IMR-90 (cell line): Measurements from ENCODE around the gene RBFOX2. TPM values are rescaled to one million over a fixed set of nuclear protein-coding genes. Genes with fewer than 3 reads are reported as not detected.

Source experiments
- ATAC-seq: fragments of 200-7000 bp; cut with Tn5 transposase; 2 replicates; pipeline ENCODE4 v1.9.1; 2020; ENCODE audit warnings: low read depth, mild to moderate bottlenecking, moderate library complexity
- BruUV-seq: library from RNA; stranded (reverse); fragments of 400-500 nt; replicated peaks from 2 replicates; lab custom pipeline; 2021; lab: Mats Ljungman, UMichigan
- CTCF ChIA-PET: fragments of 300-600 bp; formaldehyde crosslinking; extraction: SDS; loops from one replicate; lab custom pipeline; 2021; ENCODE audit warnings: antibody characterized with exemption; lab: Yijun Ruan, JAX
- POLR2A ChIA-PET: fragments of 300-600 bp; sonication (Branson Sonifier 250); formaldehyde crosslinking; loops from one replicate; lab custom pipeline; 2022; ENCODE audit warnings: antibody characterized with exemption; ENCODE audit not compliant: unreplicated experiment; lab: Charles Lee
- DNase-seq: peaks from one replicate; pipeline ENCODE4 v3.0.0; 2013
- H2AFZ ChIP-seq: replicated peaks from 2 replicates; pipeline ENCODE3; 2013; ENCODE audit warnings: low read length, mild to moderate bottlenecking; ENCODE audit not compliant: poor library complexity
- H2AK5ac ChIP-seq: 2 replicates; pipeline ENCODE4 v1.6.1; 2013; ENCODE audit warnings: low read depth, low read length, inconsistent platforms
- H2AK9ac ChIP-seq: replicated peaks from 2 replicates; pipeline ENCODE3; 2013; ENCODE audit warnings: mild to moderate bottlenecking, low read depth, low read length, moderate library complexity; ENCODE audit not compliant: poor library complexity
- H2BK120ac ChIP-seq: 2 replicates; pipeline ENCODE4 v1.6.1; 2013; ENCODE audit warnings: low read depth, low read length, inconsistent platforms
- H2BK15ac ChIP-seq: 3 replicates; pipeline ENCODE4 v1.6.1; 2013; ENCODE audit warnings: low read depth, low read length, inconsistent platforms
- H2BK20ac ChIP-seq: 2 replicates; pipeline ENCODE4 v1.6.1; 2013; ENCODE audit warnings: low read depth, mild to moderate bottlenecking, inconsistent platforms, low read length, moderate library complexity
- H2BK5ac ChIP-seq: 2 replicates; pipeline ENCODE4 v1.6.1; 2013; ENCODE audit warnings: mild to moderate bottlenecking, low read depth, low read length, inconsistent platforms; ENCODE audit not compliant: poor library complexity, severe bottlenecking
- H3K14ac ChIP-seq: replicated peaks from 2 replicates; pipeline ENCODE4 v1.6.1; 2013; ENCODE audit warnings: low read depth, low read length, inconsistent platforms
- H3K18ac ChIP-seq: 2 replicates; pipeline ENCODE4 v1.6.1; 2013; ENCODE audit warnings: low read depth, low read length, control low read depth
- H3K23ac ChIP-seq: 2 replicates; pipeline ENCODE4 v1.6.1; 2013; ENCODE audit warnings: low read depth, low read length, inconsistent platforms
- H3K27ac ChIP-seq: 2 replicates; pipeline ENCODE4 v1.5.1; 2013; ENCODE audit warnings: mild to moderate bottlenecking, control low read depth, low read length; ENCODE audit not compliant: insufficient read depth
- H3K27me3 ChIP-seq: 2 replicates; pipeline ENCODE4 v1.6.1; 2013; ENCODE audit warnings: low read length; ENCODE audit not compliant: control insufficient read depth, insufficient read depth
- H3K36me3 ChIP-seq: 2 replicates; pipeline ENCODE4 v1.6.1; 2013; ENCODE audit warnings: low read length, mixed read lengths; ENCODE audit not compliant: control insufficient read depth, insufficient read depth
- H3K4ac ChIP-seq: 2 replicates; pipeline ENCODE4 v1.6.1; 2013; ENCODE audit warnings: low read depth, low read length, inconsistent platforms
- H3K4me1 ChIP-seq: 2 replicates; pipeline ENCODE4 v1.6.1; 2013; ENCODE audit warnings: low read length, mixed read lengths; ENCODE audit not compliant: control insufficient read depth, insufficient read depth
- H3K4me2 ChIP-seq: 2 replicates; pipeline ENCODE4 v1.6.1; 2013; ENCODE audit warnings: low read depth, mild to moderate bottlenecking, control low read depth, low read length, moderate library complexity
- H3K4me3 ChIP-seq: 2 replicates; pipeline ENCODE4 v1.5.1; 2013; ENCODE audit warnings: low read depth, mild to moderate bottlenecking, control low read depth, low read length, moderate library complexity; ENCODE audit not compliant: insufficient read depth
- H3K56ac ChIP-seq: 2 replicates; pipeline ENCODE4 v1.6.1; 2013; ENCODE audit warnings: low read length, inconsistent platforms; ENCODE audit not compliant: insufficient read depth; ENCODE audit errors: extremely low read depth
- H3K79me1 ChIP-seq, 2 experiments: 2 replicates each; pipeline ENCODE4 v1.6.1; 2013; ENCODE audit warnings: low read length in 2 of 2, inconsistent platforms in 1 of 2, low read depth in 1 of 2
- H3K9ac ChIP-seq: 2 replicates; pipeline ENCODE4 v1.6.1; 2013; ENCODE audit warnings: low read depth, low read length, control low read depth
- H3K9me1 ChIP-seq: 2 replicates; pipeline ENCODE4 v1.6.1; 2013; ENCODE audit warnings: low read length, inconsistent platforms; ENCODE audit not compliant: insufficient read depth
- H3K9me3 ChIP-seq: 2 replicates; pipeline ENCODE4 v1.6.1; 2013; ENCODE audit warnings: low read length; ENCODE audit not compliant: control insufficient read depth, insufficient read depth
- H4K20me1 ChIP-seq: 2 replicates; pipeline ENCODE4 v1.6.1; 2013; ENCODE audit warnings: low read length, inconsistent platforms; ENCODE audit not compliant: insufficient read depth
- H4K5ac ChIP-seq: 2 replicates; pipeline ENCODE4 v1.6.1; 2013; ENCODE audit warnings: mild to moderate bottlenecking, low read depth, low read length, control low read depth
- H4K8ac ChIP-seq, 2 experiments: 2 replicates each; pipeline ENCODE4 v1.6.1; 2013; ENCODE audit warnings: low read depth in 2 of 2, low read length in 2 of 2, control low read depth in 1 of 2, inconsistent platforms in 1 of 2
- H4K91ac ChIP-seq: 2 replicates; pipeline ENCODE4 v1.6.1; 2013; ENCODE audit warnings: low read depth, low read length, inconsistent platforms; ENCODE audit not compliant: insufficient read depth
- CEBPB ChIP-seq: IDR thresholded peaks from 2 replicates; pipeline ENCODE4 v1.6.1; 2012; ENCODE audit warnings: low read depth, low read length, improper control_type of control experiment
- MXI1 ChIP-seq: IDR thresholded peaks from 2 replicates; pipeline ENCODE4 v1.6.1; 2012; ENCODE audit warnings: low read depth, mild to moderate bottlenecking, low read length, moderate library complexity, borderline replicate concordance
- RFX5 ChIP-seq: IDR thresholded peaks from 2 replicates; pipeline ENCODE4 v1.8.0; 2012; ENCODE audit warnings: low read depth, mild to moderate bottlenecking, low read length, moderate library complexity
- dilution Hi-C: fragments of 300-500 bp; cut with HindIII; formaldehyde crosslinking; loops from one replicate; pipeline ENCODE4 v1.14.3; 2018; ENCODE audit warnings: low sequenced_read_pairs; ENCODE audit not compliant: unreplicated experiment
- in situ Hi-C: fragments of 300-500 bp; cut with MboI; formaldehyde crosslinking; loops from 3 replicates; pipeline ENCODE4 v1.14.3; 2019; ENCODE audit warnings: low sequenced_read_pairs, inconsistent platforms, mixed read lengths
- intact Hi-C: fragments of 100-400 bp; cut with micrococcal nuclease; formaldehyde crosslinking; loops from 2 replicates; pipeline ENCODE4 v1.10.0; 2022
- polyA plus RNA-seq, 3 experiments: library from polyadenylated mRNA; depleted of rRNA; stranded (reverse); fragments of >200 nt; gene quantifications; 2 replicates each; pipeline ENCODE4 v1.2.3, GENCODE V29; 2012; ENCODE audit warnings: low replicate concordance in 1 of 3
- total RNA-seq: library from RNA; depleted of rRNA; stranded (reverse); fragments of >200 nt; gene quantifications from 2 replicates; pipeline ENCODE4 v1.2.3, GENCODE V29; 2012

The RBFOX2 gene
- total and polyA plus RNA-seq, 2 of the 4 experiments (the other 2 are of a cell fraction): 146 to 178 TPM

DNA sequence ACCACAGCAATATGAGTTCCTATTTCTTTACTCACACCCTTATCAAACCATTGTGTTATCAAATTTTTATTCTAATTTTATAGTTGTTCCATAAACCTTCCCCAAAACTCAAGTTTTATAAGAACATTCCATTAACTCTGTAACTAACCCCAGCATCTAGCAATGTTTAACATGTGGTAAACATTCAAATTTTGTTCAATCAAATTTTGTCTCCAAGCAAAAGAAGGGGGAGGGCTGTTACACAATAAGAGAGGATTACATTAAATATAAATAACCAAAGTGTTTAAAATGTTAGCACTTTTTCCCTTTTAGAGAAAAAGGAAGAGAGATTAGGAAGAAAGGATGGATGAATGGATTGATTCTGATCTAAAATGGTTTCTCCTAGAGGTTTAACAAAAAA is 20.5 kb downstream of the RBFOX2 start:
- Histone ChIP-seq H3K18ac (peak overlapping the region; percentile 43; the same call in 1 of the 2 replicates), H3K27me3 (no peaks in the 10 kb centered on the region), H2BK15ac (no peak overlapping the region), H2BK5ac (no peak overlapping the region), H2BK120ac (no peak overlapping the region), H3K4me1 (peaks cover 20% of the 10 kb centered on the region), H2BK20ac (no peak overlapping the region), H4K5ac (peak overlapping the region; percentile 31; the same call in 1 of the 2 replicates), H3K4me3 (no peak overlapping the region), H3K79me1 (peaks cover 56 to 90% of the 10 kb centered on the region in 2 experiments), H3K23ac (no peak overlapping the region), H4K8ac (peak overlapping the region in 1 of 2 experiments; percentile 43; a peak in 1 of 4 replicates), H3K56ac (no peak overlapping the region), H2AK5ac (no peak overlapping the region), H3K14ac (no peak overlapping the region), H3K36me3 (no peaks in the 10 kb centered on the region), H3K9me3 (no peaks in the 10 kb centered on the region), H4K20me1 (peaks cover 68% of the 10 kb centered on the region), H3K4me2 (peak overlapping the region; percentile 53; the same call in 1 of the 2 replicates), H3K27ac (peak overlapping the region; percentile 68; the same call in 1 of the 2 replicates), H4K91ac (no peak overlapping the region), H3K4ac (no peak overlapping the region), H3K9ac (no peak overlapping the region), H2AK9ac (no peak overlapping the region), H2AFZ (no peak overlapping the region), H3K9me1 (peaks cover 30% of the 10 kb centered on the region)
- in situ Hi-C loops (no loop called here), intact Hi-C loops (no loop called here), dilution Hi-C loops (no loop called here)
- ATAC-seq (no peak), DNase-seq (no peak)
- ChIA-PET CTCF (no interaction called here), POLR2A (no interaction called here)
- no TSS peak for BruUV-seq
- TF ChIP-seq CEBPB (peak; percentile 48; the same call in 1 of the 2 replicates), RFX5 (no peak), MXI1 (no peak)
